GM15510 (cell line): ENCODE measurements around the gene IKZF2.

ENCODE experiments used
- POLR2A ChIP-seq: IDR thresholded peaks from 3 replicates; pipeline ENCODE4 v1.6.1; 2011; ENCODE audit warnings: borderline replicate concordance; ENCODE audit not compliant: insufficient read length; ENCODE audit errors: extremely low read depth

IKZF2 gene

DNA sequence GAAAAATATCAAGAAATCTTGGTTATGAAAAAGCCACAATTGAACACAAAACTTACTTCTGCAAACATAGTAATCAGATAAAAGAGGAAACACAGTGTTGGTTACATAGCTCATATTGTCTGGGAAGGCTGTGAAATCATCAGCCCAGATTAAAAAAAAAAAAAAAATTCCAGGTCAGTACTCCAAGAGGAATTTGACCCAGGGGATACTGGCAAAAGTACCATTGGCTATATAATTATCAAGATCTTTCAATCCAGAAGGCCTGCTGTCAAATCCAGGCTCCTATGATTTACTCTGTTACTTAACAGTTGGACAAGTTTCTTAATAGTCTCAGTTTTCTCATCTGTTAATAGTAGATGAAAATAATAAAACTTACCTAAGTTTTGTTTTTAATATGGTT, 12.9 kb upstream of the IKZF2 start:
- TF ChIP-seq POLR2A = no peak

DNA sequence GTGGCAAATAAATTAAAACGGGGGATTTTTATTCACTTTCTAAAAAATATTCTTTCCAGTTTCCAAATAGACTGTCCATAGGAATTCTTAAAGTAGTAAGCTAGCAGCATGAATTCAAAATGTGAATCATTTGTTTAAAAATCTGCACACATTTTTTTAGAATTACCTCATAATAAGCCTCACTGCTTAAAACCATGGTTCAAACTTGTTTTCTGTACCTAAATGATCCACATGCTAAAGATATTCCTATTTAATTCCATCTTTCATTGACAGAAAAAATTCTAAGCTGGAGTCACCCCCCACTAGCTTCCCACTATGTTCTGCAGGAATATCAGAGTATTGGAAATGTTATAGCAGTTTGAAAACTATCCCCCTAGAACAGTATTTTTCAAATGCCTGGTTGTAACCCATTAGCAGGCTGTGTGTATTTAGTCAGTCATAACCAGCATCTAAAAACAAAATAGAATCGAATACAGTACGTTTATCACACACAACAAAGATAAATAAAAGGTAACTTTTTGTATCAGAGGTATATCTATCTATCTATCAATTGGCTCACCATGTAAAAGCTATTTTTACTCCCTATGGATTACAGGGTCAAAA, 11.2 kb upstream of the IKZF2 start:
- no peak for TF ChIP-seq POLR2A

DNA sequence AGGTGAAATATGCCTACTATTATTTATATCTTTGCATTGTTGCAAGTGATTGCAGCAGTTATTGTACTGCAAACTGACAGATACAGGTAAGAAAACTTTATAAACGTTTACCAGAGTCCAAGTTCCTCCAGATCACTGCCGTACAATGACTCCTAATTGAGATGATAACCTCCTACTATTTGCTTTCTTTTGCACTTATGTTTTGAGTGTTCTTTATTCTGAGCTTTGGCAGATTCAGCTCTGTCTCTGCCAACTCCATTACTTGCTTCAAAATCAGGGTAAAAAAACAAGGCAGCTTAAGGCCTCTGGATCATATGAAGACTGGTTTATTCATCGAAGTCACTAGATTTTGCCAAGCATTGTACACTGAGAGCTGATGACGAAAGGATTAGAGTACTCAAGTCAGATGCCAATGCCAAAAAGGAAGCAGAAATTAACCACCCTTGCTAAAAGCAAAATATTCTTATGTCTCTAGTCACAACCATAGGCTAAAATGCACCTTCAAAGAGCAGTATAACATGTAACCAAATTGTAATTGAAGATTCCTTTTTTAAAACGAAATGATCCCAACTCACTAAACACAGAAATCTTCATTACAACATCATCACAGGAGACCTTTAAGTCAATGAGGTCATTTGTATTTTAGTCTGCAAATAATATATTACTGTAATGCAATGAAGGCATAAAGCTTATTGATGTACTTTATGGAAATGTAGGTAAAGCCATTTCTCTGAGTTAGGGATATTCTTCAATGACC, 10.5 kb upstream of the IKZF2 start:
- no peak for TF ChIP-seq POLR2A

DNA sequence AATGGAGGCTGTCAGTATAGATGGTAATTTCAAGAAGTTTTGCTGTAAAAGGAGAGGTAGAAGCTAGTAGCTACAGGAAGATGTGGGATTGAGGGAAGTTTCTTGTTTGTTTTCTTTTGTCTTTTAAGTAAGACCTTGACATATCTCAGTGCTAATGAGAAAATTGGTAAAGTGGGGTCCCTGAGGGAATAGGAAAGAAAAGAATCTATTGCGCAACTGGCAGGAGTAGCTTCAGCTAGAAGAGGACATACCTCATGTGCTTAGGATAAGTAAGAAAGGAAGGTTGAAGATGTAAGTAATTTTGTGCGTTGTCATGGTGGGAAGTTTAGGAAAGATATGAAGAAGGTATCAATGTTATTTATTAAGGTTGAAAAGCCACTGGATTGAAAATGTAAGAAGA, 8.4 kb upstream of the IKZF2 start:
- no peak for TF ChIP-seq POLR2A

DNA sequence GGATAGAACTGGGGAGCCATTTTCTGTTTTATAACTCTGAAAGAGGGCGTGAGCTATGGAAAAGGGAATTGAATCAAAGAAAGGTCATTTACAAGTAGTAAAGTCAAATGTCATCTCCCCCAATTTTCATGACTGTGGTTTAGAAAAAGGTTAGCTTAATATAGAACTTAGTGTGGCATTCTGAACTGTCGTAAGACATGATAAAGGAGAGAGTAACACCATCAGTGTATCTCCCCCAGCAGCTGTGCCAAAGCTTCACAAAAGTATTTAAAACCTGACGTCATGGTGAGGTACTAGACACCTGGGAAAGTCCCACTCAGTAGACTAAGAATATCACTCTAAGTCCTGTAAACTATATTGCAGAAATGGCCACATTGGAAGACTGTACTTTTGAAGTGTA, 5.8 kb upstream of the IKZF2 start:
- no peak for TF ChIP-seq POLR2A

DNA sequence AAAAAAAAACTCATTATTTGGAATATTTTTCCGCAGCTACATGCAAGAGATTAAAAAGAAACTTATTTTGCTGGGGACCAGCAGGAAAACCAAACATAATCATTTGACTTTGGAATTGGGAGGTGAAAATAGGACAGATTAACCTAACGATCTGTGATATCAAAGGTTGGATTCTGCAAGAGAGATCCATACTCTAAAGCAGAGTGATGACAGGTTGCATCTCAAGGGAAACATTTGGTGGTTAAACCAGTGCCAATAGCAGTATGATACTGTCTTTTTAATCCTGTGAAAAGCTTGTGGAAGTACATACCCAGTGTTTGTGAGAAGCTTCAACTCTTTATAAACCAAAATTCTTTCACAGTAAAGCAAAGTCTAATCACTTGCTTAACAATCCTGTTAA, 5.3 kb upstream of the IKZF2 start:
- no peak for TF ChIP-seq POLR2A

DNA sequence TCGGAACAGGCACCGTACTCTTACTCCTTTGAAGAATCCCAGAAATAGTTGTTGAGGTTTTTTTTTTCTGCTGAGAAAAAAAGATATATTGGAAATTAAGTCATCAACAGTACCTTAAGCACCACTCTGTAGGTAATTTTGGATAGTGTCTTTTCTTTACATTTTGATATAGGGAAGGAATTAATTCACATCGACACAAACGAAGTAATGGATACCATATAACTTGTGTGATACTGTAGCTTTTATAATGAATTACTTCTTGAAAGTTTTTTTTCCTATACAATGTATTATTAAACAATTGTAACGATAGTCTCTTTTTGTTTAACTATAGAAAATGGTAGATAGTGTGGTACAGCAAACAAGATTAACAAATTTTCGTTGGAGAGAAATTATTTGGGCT, 1.5 kb upstream of the IKZF2 start:
- no peak for TF ChIP-seq POLR2A

DNA sequence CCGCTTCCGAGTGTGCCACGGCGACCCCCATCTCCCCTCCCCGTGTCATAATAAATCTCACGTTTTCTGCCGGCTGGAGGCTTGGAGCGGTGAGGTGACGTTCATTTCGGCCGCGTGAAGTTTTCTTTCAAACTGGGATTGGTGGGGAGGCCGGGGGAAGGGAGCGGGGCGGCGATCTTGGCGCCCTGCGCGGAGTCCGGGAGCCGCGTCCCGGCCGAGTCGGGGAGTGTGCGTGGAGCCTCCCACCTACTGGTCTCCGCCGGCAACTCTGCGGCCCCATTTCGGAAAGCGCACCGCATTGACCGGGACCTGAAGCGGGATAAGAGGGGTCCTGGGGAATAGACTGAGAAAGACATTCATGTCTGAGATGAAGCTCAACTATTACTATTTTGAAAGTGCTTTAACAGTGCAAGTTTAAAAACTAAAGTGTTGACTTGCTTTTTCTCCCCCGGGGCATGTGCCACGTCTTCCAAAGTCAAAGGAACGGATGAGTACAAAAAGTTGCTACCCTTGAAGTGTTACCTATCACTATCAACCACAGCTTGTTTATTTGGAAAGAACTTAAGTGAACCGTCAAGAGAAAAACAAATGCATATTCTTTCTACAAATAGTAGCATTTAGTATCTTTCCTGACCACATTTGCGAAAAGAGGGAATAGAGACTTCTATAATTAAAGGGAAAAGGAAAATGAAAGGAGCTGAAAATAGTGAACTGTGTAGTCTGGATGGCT, 818 bp upstream of the IKZF2 start:
- peak; percentile 1 for TF ChIP-seq POLR2A

DNA sequence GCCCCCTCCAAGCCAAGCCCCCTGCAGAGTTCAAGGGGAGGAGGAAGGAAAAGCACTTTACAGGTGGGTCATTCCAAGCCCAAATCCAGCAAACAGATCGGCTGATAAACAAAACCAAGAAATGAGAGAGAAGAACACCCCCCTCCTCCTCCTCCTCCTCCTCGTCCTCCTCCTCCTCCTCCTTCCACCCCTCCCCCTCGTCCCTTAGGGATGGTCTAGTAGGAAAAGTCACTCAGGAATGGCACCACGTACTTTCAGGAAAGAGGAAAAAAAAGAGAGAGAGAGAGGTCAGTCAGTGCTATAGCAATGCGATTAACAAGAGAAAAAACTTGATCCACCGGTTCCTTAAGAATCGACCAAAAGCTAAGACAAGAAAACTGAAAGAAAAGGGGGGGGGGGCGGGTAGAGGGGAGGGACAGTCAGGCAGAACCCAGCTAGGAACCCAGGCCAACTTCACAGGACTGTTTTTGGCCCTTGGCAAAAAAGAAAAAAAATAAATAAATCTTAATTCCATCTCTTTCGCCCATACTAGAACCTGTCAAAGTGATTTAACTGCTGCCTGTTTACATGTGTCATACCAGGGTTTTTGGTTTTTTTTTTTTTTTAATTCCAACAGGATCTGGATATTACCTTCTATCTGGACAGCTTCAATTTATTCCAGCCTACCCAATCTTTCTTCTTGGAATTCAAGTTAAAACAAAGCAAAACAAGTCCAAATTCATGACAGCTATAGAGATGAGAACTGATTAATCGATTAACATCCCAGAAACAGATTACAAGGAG, 906 bp downstream of the IKZF2 start:
- TF ChIP-seq POLR2A = no peak

DNA sequence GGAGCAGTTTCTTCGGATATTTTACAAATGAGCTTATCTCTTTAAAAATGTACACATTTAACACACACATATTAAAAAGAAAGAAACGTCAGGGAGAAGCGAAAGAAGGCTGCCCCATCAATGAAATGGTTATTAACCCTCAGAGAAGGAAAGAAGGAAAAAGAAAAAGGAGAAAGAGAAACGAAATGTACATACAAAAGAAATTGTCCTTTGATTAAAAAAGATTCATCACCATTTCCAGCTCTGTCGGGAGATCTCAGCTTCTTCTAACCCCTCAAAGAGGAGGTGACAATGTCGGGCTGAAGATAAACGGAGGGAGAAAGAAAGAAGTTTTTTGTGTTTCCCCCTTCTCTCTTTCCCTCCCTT, 1.5 kb downstream of the IKZF2 start:
- TF ChIP-seq POLR2A = no peak

DNA sequence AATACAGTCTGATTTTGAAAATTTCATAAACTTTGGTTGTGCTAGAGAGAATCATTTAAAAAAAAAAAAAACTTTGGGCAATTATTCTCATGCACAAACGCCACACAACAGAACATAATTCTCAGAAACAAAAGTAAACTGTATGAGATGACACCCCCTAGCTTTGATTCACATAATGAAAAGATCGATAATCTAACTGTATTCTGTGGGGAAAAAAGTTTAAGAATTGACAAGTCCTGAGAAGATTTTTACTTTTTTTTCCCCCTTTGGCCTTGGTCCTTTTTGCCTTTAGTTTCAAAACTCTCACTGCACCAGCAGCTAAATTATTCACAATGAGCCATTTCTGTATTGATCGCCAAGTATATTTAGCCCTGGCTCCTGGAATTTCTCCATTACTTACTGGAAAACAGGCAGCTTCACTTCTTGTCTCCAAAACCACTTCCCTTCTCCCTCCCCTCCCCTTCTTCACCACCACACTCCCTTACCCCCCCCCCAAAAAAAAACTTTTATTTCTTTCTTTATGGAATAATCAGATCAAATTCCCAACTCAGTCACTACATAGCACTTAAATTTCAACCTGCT, 2.0 kb downstream of the IKZF2 start:
- TF ChIP-seq POLR2A = no peak

DNA sequence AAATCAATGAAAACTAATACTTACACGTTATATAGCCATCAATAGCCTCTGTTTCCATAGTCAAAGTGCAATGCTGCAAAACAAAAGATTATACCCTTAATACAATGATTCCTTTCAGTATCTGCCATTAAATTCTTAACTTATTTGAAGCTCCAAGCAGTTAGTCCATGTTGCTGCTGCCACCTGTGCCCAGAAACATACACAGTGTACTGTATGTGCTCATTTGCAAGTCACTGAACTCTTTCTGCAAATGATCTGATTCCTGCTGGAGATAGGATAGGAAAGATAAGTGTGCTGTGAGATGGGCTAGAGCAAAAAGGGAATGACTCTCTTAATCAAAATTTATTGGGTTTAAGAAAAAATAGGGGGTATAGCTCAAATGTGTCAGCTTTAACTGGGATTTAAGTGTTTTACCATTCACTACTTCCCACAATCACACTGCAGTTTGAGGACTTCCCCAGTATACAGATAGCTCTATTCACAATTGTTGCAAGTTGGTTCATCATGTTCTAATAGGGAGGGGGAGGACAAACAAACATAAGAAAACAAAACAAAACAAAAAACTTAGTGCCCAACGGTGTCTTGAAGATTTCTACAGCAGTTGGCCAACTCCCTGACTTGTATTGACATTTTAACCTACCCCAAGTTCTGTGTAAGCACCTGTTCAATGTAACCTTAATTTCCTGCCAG, 2.7 kb downstream of the IKZF2 start:
- TF ChIP-seq POLR2A = no peak

DNA sequence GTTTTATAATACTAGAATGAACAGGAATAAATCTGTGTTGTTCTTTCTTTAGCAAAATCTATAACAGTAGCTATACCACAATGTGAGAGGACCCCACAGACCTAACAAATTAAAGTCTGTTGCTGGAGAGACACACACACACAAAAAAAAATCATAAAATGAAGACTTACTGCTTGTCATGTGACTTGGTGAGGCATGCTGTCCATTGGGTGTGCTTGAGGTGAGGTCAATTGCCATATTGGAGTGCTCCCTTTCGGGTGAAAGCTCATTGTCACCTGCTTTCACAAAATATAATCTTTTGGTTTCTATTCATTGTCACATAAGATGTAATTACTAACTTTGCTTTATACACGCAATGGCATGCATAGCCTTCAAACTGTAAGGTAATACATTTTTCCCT, 3.9 kb downstream of the IKZF2 start:
- no peak for TF ChIP-seq POLR2A

DNA sequence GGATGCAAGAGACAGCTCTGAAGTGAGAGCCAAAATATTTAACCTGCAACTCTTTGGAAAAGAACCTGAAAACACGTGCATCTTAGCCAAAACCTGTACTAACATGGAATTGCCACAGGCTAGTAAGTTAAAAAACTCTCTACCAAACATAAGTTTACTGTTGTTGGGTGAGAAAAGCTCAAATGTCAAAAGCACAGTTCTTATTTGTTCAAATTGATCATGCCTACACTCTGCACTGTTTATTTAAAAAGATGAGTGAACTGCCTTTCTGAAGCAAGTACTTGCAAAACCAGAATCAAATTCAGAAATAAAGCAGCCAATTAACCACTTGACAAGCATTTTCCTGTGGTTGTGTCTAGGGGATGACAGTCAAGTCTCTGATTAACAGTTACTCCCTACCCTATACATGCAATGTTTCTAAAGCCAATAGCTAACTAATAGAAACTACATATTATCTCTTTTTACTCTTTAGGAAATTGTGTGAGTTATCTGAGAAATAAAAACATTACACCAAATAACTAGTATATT, 5.6 kb downstream of the IKZF2 start:
- no peak for TF ChIP-seq POLR2A
